GM12878 (cell line): Measurements from ENCODE around the gene NKD2.

Experiments used
- CTCF ChIP-seq, 3 experiments: IDR thresholded peaks in 2 of 3; conservative IDR thresholded peaks in 1 of 3; 2 replicates each; pipeline ENCODE4 v1.5.1; 2011; ENCODE audit warnings: low read depth in 3 of 3, low read length in 3 of 3, mild to moderate bottlenecking in 3 of 3, control low read depth in 2 of 3, moderate library complexity in 2 of 3, inconsistent platforms in 1 of 3, mixed read lengths in 1 of 3; ENCODE audit not compliant: control insufficient read depth in 2 of 3, insufficient read depth in 1 of 3; ENCODE audit errors: extremely low read depth in 1 of 3
- EZH2 ChIP-seq: IDR thresholded peaks from 2 replicates; pipeline ENCODE4 v1.6.1; 2012; ENCODE audit warnings: low read depth, mild to moderate bottlenecking, control low read depth, inconsistent platforms, low read length, borderline replicate concordance; ENCODE audit not compliant: control insufficient read depth
- GABPA ChIP-seq: IDR thresholded peaks from 2 replicates; pipeline ENCODE4 v1.6.1; 2014; ENCODE audit warnings: antibody characterized with exemption, low read depth, mild to moderate bottlenecking, inconsistent platforms
- JUNB ChIP-seq: IDR thresholded peaks from 2 replicates; pipeline ENCODE4 v1.6.1; 2016; ENCODE audit warnings: antibody characterized with exemption, mild to moderate bottlenecking
- KDM1A ChIP-seq: fragments of 200-600 bp; sonication (generic); IDR thresholded peaks from 2 replicates; pipeline ENCODE4 v1.6.1; 2016; ENCODE audit warnings: borderline replicate concordance
- SREBF2 ChIP-seq: IDR thresholded peaks from 2 replicates; pipeline ENCODE4 v1.6.1; 2012; ENCODE audit warnings: mild to moderate bottlenecking, low read length
- ZNF384 ChIP-seq: IDR thresholded peaks from 2 replicates; pipeline ENCODE4 v1.6.1; 2012; ENCODE audit warnings: low read depth, mild to moderate bottlenecking, low read length, improper control_type of control experiment, borderline replicate concordance
- ZZZ3 ChIP-seq: IDR thresholded peaks from 2 replicates; pipeline ENCODE4 v1.6.1; 2011; ENCODE audit warnings: low read depth; ENCODE audit not compliant: control insufficient read depth, insufficient read length

GRCh38 chr5:981456-981855, 27.1 kb upstream of the NKD2 start:
- TF ChIP-seq EZH2 (no peak), SREBF2 (no peak), CTCF (IDR thresholded peaks at IDR 0.05 in 2 of 3, conservative IDR thresholded peaks at IDR 0.05 in 1 of 3; ENCODE audit: control insufficient read depth in 2 of 3, extremely low read depth in 1 of 3, insufficient read depth in 1 of 3, low read depth in 3 of 3, low read length in 3 of 3) (no peak), KDM1A (no peak), ZNF384 (no peak), ZZZ3 (no peak), GABPA (no peak), JUNB (no peak)
